CD14-positive monocyte (primary cell): ENCODE results near the gene SLCO2A1. TPM values are rescaled to one million over a fixed set of nuclear protein-coding genes. Genes with fewer than 3 reads are reported as not detected.

ENCODE experiments used
- DNase-seq, 3 donors: peaks; one replicate each; pipeline ENCODE4 v3.0.0-alpha.2; 2011 to 2022
- H2AFZ ChIP-seq: 2 replicates; pipeline ENCODE4 v1.6.0; 2012; ENCODE audit warnings: mild to moderate bottlenecking, low read depth, low read length, inconsistent platforms; ENCODE audit not compliant: insufficient read depth, poor library complexity, severe bottlenecking
- H3K27ac ChIP-seq, 2 donors: 1 replicate in 1 of 2; 2 replicates in 1 of 2; pipeline ENCODE4 v1.5.1; 2012 to 2013; ENCODE audit warnings: low read length in 2 of 2, control low read depth in 1 of 2, inconsistent platforms in 1 of 2, low read depth in 1 of 2, mild to moderate bottlenecking in 1 of 2
- H3K27me3 ChIP-seq, 2 donors: one replicate each; pipeline versions ENCODE4 v1.6.0 to v1.6.1; 2011 to 2013; ENCODE audit warnings: low read length in 2 of 2; ENCODE audit not compliant: control insufficient read depth in 2 of 2, insufficient read depth in 2 of 2
- H3K36me3 ChIP-seq, 2 donors: replicated peaks in 1 of 2; 1 replicate in 1 of 2; 2 replicates in 1 of 2; pipeline versions ENCODE4 v1.5.1 to v1.6.1; 2012 to 2013; ENCODE audit warnings: low read length in 2 of 2, control low read depth in 1 of 2, inconsistent platforms in 1 of 2, mild to moderate bottlenecking in 1 of 2; ENCODE audit not compliant: insufficient read depth in 2 of 2, control insufficient read depth in 1 of 2
- H3K4me1 ChIP-seq, 2 donors: 1 replicate in 1 of 2; 2 replicates in 1 of 2; pipeline versions ENCODE4 v1.5.1 to v1.6.1; 2012 to 2013; ENCODE audit warnings: low read length in 2 of 2, control low read depth in 1 of 2, inconsistent platforms in 1 of 2, mild to moderate bottlenecking in 1 of 2, moderate library complexity in 1 of 2; ENCODE audit not compliant: insufficient read depth in 2 of 2, control insufficient read depth in 1 of 2
- H3K4me2 ChIP-seq: replicated peaks from 2 replicates; pipeline ENCODE3; 2012; ENCODE audit warnings: low read length, moderate library complexity, mild to moderate bottlenecking; ENCODE audit not compliant: poor library complexity, severe bottlenecking; ENCODE audit errors: extremely low read depth
- H3K4me3 ChIP-seq, 3 experiments: fragments of 200-600 bp in 1 of 3; sonication (generic) in 1 of 3; replicated peaks in 1 of 3; 1 replicate in 2 of 3; 2 replicates in 1 of 3; pipeline ENCODE4 v1.5.1; 2011 to 2013; ENCODE audit warnings: low read length in 3 of 3, mild to moderate bottlenecking in 3 of 3, control low read depth in 2 of 3, low read depth in 2 of 3, inconsistent platforms in 1 of 3, moderate library complexity in 1 of 3
- H3K79me2 ChIP-seq: 2 replicates; pipeline ENCODE4 v1.6.0; 2012; ENCODE audit warnings: mild to moderate bottlenecking, control low read depth, inconsistent platforms, low read length, moderate library complexity; ENCODE audit not compliant: insufficient read depth
- H3K9ac ChIP-seq: 2 replicates; pipeline ENCODE4 v1.6.0; 2017; ENCODE audit warnings: low read length, mild to moderate bottlenecking; ENCODE audit not compliant: insufficient read depth, poor library complexity, severe bottlenecking
- H3K9me3 ChIP-seq, 2 donors: replicated peaks in 1 of 2; 1 replicate in 1 of 2; 2 replicates in 1 of 2; pipeline versions ENCODE4 v1.5.1 to v1.6.1; 2012 to 2013; ENCODE audit warnings: low read length in 2 of 2, control low read depth in 1 of 2; ENCODE audit not compliant: control insufficient read depth in 1 of 2, insufficient read depth in 1 of 2
- H4K20me1 ChIP-seq: 2 replicates; pipeline ENCODE4 v1.6.0; 2012; ENCODE audit warnings: mild to moderate bottlenecking, low read length, control low read depth, moderate library complexity; ENCODE audit not compliant: insufficient read depth
- H3K27ac Mint-ChIP-seq, 7 donors: one replicate each; pipeline ENCODE4 v1.8.0; 2020; ENCODE audit warnings: mild to moderate bottlenecking in 7 of 7, mixed read lengths in 7 of 7, moderate library complexity in 6 of 7, inconsistent platforms in 2 of 7
- H3K27me3 Mint-ChIP-seq, 3 donors: one replicate each; pipeline ENCODE4 v1.8.0; 2021 to 2022; ENCODE audit warnings: low read depth in 3 of 3, mild to moderate bottlenecking in 3 of 3, mixed read lengths in 3 of 3, moderate library complexity in 3 of 3, inconsistent platforms in 1 of 3
- H3K36me3 Mint-ChIP-seq, 2 donors: one replicate each; pipeline ENCODE4 v1.8.0; 2020; ENCODE audit warnings: mixed read lengths in 2 of 2, inconsistent platforms in 1 of 2, mild to moderate bottlenecking in 1 of 2
- H3K4me1 Mint-ChIP-seq: one replicate; pipeline ENCODE4 v1.8.0; 2020; ENCODE audit warnings: mild to moderate bottlenecking, mixed read lengths
- H3K4me3 Mint-ChIP-seq, 2 donors: one replicate each; pipeline ENCODE4 v1.8.0; 2020; ENCODE audit warnings: mild to moderate bottlenecking in 2 of 2, mixed read lengths in 2 of 2, moderate library complexity in 1 of 2
- H3K9me3 Mint-ChIP-seq, 7 donors: one replicate each; pipeline ENCODE4 v1.8.0; 2020 to 2022; ENCODE audit warnings: mixed read lengths in 7 of 7, mild to moderate bottlenecking in 6 of 7, moderate library complexity in 6 of 7, inconsistent platforms in 2 of 7
- CTCF ChIP-seq: fragments of 200-600 bp; IDR thresholded peaks from one replicate; pipeline ENCODE4 v1.8.0; 2022; ENCODE audit warnings: antibody characterized with exemption, mild to moderate bottlenecking
- WGBS: methylation state at CpG from one replicate; pipeline ENCODE4 v1.1.5; 2013; ENCODE audit warnings: missing lambda C conversion rate; ENCODE audit not compliant: insufficient coverage; 5-methylcytosine and 5-hydroxymethylcytosine counted together
- intact Hi-C, 2 donors: fragments of 100-400 bp; cut with micrococcal nuclease; formaldehyde crosslinking; loops; one replicate each; pipeline versions ENCODE4 v1.15.0 to v1.15.1; 2023
- polyA plus RNA-seq, 3 donors: library from polyadenylated mRNA; depleted of rRNA in 1 of 3; unstranded in 2 of 3; stranded (reverse) in 1 of 3; fragments of 300-500 nt in 2 of 3; fragments of >200 nt in 1 of 3; fragmentation: Illumina TruSeq in 2 of 3; gene quantifications; 1 replicate in 2 of 3; 2 replicates in 1 of 3; pipeline ENCODE4 v1.2.3, GENCODE V29; 2012 to 2021

The SLCO2A1 gene
- polyA plus RNA-seq, 3 donors = 0.12 TPM; not detected in 2

- no peak overlapping the region for H3K27ac Mint-ChIP-seq
- no peak overlapping the region for H3K27ac ChIP-seq
- no peaks in the 10 kb centered on the region for H3K36me3 Mint-ChIP-seq
Measured at GRCh38 chr3:133892541-133893231, 137.0 kb downstream of the SLCO2A1 start.

More at GRCh38 chr3:133892541-133893231, 137.0 kb downstream of the SLCO2A1 start:
- 41% methylated on average over 6 of the region's 6 CpGs for WGBS
- no peak overlapping the region for H3K4me3 Mint-ChIP-seq
- intact Hi-C loops = no loop called here
- Histone ChIP-seq H3K36me3 (no peaks in the 10 kb centered on the region), H3K4me3 (no peak overlapping the region), H3K27me3 (peaks cover 24 to 43% of the 10 kb centered on the region in 2 donors), H3K4me1 (peaks cover 0 to 3% of the 10 kb centered on the region in 2 donors), H3K9ac (no peak overlapping the region), H2AFZ (no peak overlapping the region), H4K20me1 (no peaks in the 10 kb centered on the region), H3K9me3 (peaks cover 0 to 9% of the 10 kb centered on the region in 2 donors), H3K79me2 (no peaks in the 10 kb centered on the region), H3K4me2 (no peak overlapping the region)
- peaks cover 4% of the 10 kb centered on the region for H3K4me1 Mint-ChIP-seq
- no peak for TF ChIP-seq CTCF
- DNase-seq = no peak
- peaks cover 40 to 53% (median 41%) of the 10 kb centered on the region in 3 donors for H3K27me3 Mint-ChIP-seq
- H3K9me3 Mint-ChIP-seq = peaks cover 0 to 2% (median 0%) of the 10 kb centered on the region in 7 donors
